GM11168 (cell line): Measurements from ENCODE around the gene CSKMT.
"Not testable (repeated sequence)": the region's sequence is repeated elsewhere in the genome, so short reads cannot be mapped to it uniquely, and the experiment has no call there.

Experiments
- in situ Hi-C: fragments of 300-500 bp; cut with MboI; formaldehyde crosslinking; loops from one replicate; pipeline ENCODE4 v1.12.0; 2022; ENCODE audit warnings: low sequenced_read_pairs; ENCODE audit not compliant: unreplicated experiment

CSKMT gene

GRCh38 chr11:62665075-62665598 lies at the start of gene CSKMT, which contains the start of gene C11orf98:
CSKMT (plus strand) TSS chr11:62665312; CDS start chr11:62665880, 568 bp downstream.
C11orf98 (minus strand) TSS chr11:62665210; CDS start chr11:62665169, 41 bp downstream.
- in situ Hi-C loops = no loop called here

- in situ Hi-C loops = no loop called here
Measured at GRCh38 chr11:62615521-62615920, 49.6 kb upstream of the CSKMT start.

GRCh38 chr11:62616957-62617356 lies 48.2 kb upstream of the CSKMT start:
- in situ Hi-C loops = not testable (repeated sequence)

GRCh38 chr11:62621027-62621566 lies 44.0 kb upstream of the CSKMT start:
- in situ Hi-C loops = no loop called here

GRCh38 chr11:62621567-62622470 lies 43.3 kb upstream of the CSKMT start, which contains the start of gene B3GAT3:
B3GAT3 (minus strand) TSS chr11:62621986; CDS start chr11:62621947, 39 bp downstream.
- in situ Hi-C loops = no loop called here

GRCh38 chr11:62622476-62623089 lies 42.5 kb upstream of the CSKMT start:
- in situ Hi-C loops = no loop called here

- in situ Hi-C loops = no loop called here
Measured at GRCh38 chr11:62627713-62628112, 37.4 kb upstream of the CSKMT start.

- in situ Hi-C loops = no loop called here
Measured at GRCh38 chr11:62632492-62632891, 32.6 kb upstream of the CSKMT start.

- in situ Hi-C loops = no loop called here
Measured at GRCh38 chr11:62644220-62644619, 20.9 kb upstream of the CSKMT start.

GRCh38 chr11:62645671-62645945 lies 19.5 kb upstream of the CSKMT start:
- in situ Hi-C loops = no loop called here

- in situ Hi-C loops = no loop called here
Measured at GRCh38 chr11:62645946-62646824, 18.9 kb upstream of the CSKMT start, which contains the start of gene GANAB. GANAB (minus strand) TSS chr11:62646613; CDS start chr11:62646599, 14 bp downstream.

GRCh38 chr11:62646825-62647608 lies 18.1 kb upstream of the CSKMT start:
- in situ Hi-C loops = no loop called here

- in situ Hi-C loops = no loop called here
Measured at GRCh38 chr11:62647609-62648005, 17.5 kb upstream of the CSKMT start.

GRCh38 chr11:62648185-62648966 lies 16.7 kb upstream of the CSKMT start:
- in situ Hi-C loops = no loop called here

GRCh38 chr11:62648967-62649364 lies 16.1 kb upstream of the CSKMT start:
- in situ Hi-C loops = no loop called here

- in situ Hi-C loops = no loop called here
Measured at GRCh38 chr11:62649486-62649885, 15.6 kb upstream of the CSKMT start.

- in situ Hi-C loops = not testable (repeated sequence)
Measured at GRCh38 chr11:62650283-62650682, 14.8 kb upstream of the CSKMT start.
